ENCODE data around the gene SIPA1L3. TPM values are rescaled to one million over a fixed set of nuclear protein-coding genes. Genes with fewer than 3 reads are reported as not detected.

SIPA1L3 gene
- polyA plus RNA-seq, 1 of the 3 experiments (the other 2 are of a cell fraction), result 11.6 TPM

- Histone ChIP-seq H3K4me1 (ENCODE audit: control insufficient read depth in 1 of 2, insufficient read depth in 2 of 2, low read depth in 1 of 2, low read length in 1 of 2) (peaks cover 14 to 17% of the 10 kb centered on the region in 2 experiments; a peak in 3 of 4 replicates), H3K9ac (no peak overlapping the region), H3K9me2 (no peaks in the 10 kb centered on the region), H3K79me2 (ENCODE audit: insufficient read depth) (peaks cover 55% of the 10 kb centered on the region), H3F3A (replicated peaks; ENCODE audit: insufficient read depth) (no peaks in the 10 kb centered on the region), H4K20me1 (ENCODE audit: insufficient read depth) (no peaks in the 10 kb centered on the region), H2AFZ (ENCODE audit: low read depth) (no peak overlapping the region), H3K36me3 (replicated peaks in 1 of 2; ENCODE audit: control insufficient read depth in 1 of 2, insufficient read depth in 2 of 2, low read length in 1 of 2) (peaks cover 0 to 3% of the 10 kb centered on the region in 2 experiments), H3K27ac (ENCODE audit: low read depth in 2 of 2, low read length in 1 of 2) (no peak overlapping the region), H3K9me3 (no peaks in the 10 kb centered on the region), H3K4me2 (no peak overlapping the region), H3K27me3 (ENCODE audit: insufficient read depth) (no peaks in the 10 kb centered on the region), H3K4me3 (ENCODE audit: low read depth in 2 of 2, low read length in 1 of 2) (no peak overlapping the region)
- ChIA-PET POLR2A (interaction anchor here (1.0 to 2.0 kb wide), 2 partner anchors 15 to 17 kb away, joined by 3 to 5 read pairs; no protein-coding TSS in a partner anchor), CTCF (interaction anchor here (1.1 kb wide), 1 partner anchor 14 kb away, joined by 3 read pairs; no protein-coding TSS in a partner anchor)
- no peak for TF ChIP-seq SMC3 (IDR thresholded peaks at IDR 0.05; ENCODE audit: low read depth, low read length)
- TF ChIP-seq CTCF (IDR thresholded peaks at IDR 0.05), result no peak
- no peak for TF ChIP-seq GABPA (IDR thresholded peaks at IDR 0.05; ENCODE audit: low read depth)
- TF ChIP-seq NRF1 (IDR thresholded peaks at IDR 0.05; ENCODE audit: low read depth, low read length), result no peak
- TF ChIP-seq RCOR1 (IDR thresholded peaks at IDR 0.05; ENCODE audit: low read length), result no peak
- no peak for TF ChIP-seq ZBTB33 (IDR thresholded peaks at IDR 0.05; ENCODE audit: borderline replicate concordance, low read depth)
- no peak for TF ChIP-seq POLR2AphosphoS5 (IDR thresholded peaks at IDR 0.05; ENCODE audit: low read depth, low read length)
- no peak for TF ChIP-seq GATA2 (CRISPR knock-in tag; IDR thresholded peaks at IDR 0.05)
- DNase-seq, result no peak
- WGBS (ENCODE audit: low lambda C conversion rate), result 86% methylated on average over 3 of the region's 4 CpGs
Measured at GRCh38 chr19:38020311-38020710, 113.3 kb downstream of the SIPA1L3 start.

- Histone ChIP-seq H3F3A (replicated peaks; ENCODE audit: insufficient read depth) (no peaks in the 10 kb centered on the region), H3K9me3 (no peaks in the 10 kb centered on the region), H3K4me2 (no peak overlapping the region), H3K9ac (no peak overlapping the region), H3K9me2 (no peaks in the 10 kb centered on the region), H4K20me1 (ENCODE audit: insufficient read depth) (no peaks in the 10 kb centered on the region), H3K4me1 (ENCODE audit: control insufficient read depth in 1 of 2, insufficient read depth in 2 of 2, low read depth in 1 of 2, low read length in 1 of 2) (peaks cover 15 to 17% of the 10 kb centered on the region in 2 experiments; a peak in 3 of 4 replicates), H3K27ac (ENCODE audit: low read depth in 2 of 2, low read length in 1 of 2) (peak overlapping the region in 1 of 2 experiments; percentile 30; a peak in 2 of 4 replicates), H2AFZ (ENCODE audit: low read depth) (no peak overlapping the region), H3K79me2 (ENCODE audit: insufficient read depth) (peaks cover 48% of the 10 kb centered on the region), H3K36me3 (replicated peaks in 1 of 2; ENCODE audit: control insufficient read depth in 1 of 2, insufficient read depth in 2 of 2, low read length in 1 of 2) (no peaks in the 10 kb centered on the region), H3K27me3 (ENCODE audit: insufficient read depth) (no peaks in the 10 kb centered on the region), H3K4me3 (ENCODE audit: low read depth in 2 of 2, low read length in 1 of 2) (no peak overlapping the region)
- CTCF ChIA-PET, result no interaction called here
- POLR2A ChIA-PET, result interaction anchor here (0.6 to 2.0 kb wide), 2 partner anchors 16 to 74 kb away, joined by 4 to 5 read pairs; no protein-coding TSS in a partner anchor
- TF ChIP-seq ELF1 (IDR thresholded peaks at IDR 0.05) (no peak), RCOR1 (IDR thresholded peaks at IDR 0.05; ENCODE audit: low read length) (no peak), GATA2 (CRISPR knock-in tag; IDR thresholded peaks at IDR 0.05) (no peak), TCF12 (IDR thresholded peaks at IDR 0.05) (no peak), PBX3 (IDR thresholded peaks at IDR 0.05) (no peak)
- WGBS (ENCODE audit: low lambda C conversion rate), result no CpG with 5 or more reads among the region's 1 CpG
- DNase-seq, result no peak
Measured at GRCh38 chr19:38021352-38021751, 114.3 kb downstream of the SIPA1L3 start.

Data from SK-N-SH (cell line).